ENCODE measurements around the gene SMPDL3A.
"Not testable (repeated sequence)": the region's sequence is repeated elsewhere in the genome, so short reads cannot be mapped to it uniquely, and the experiment has no call there.

SMPDL3A gene, protein sequence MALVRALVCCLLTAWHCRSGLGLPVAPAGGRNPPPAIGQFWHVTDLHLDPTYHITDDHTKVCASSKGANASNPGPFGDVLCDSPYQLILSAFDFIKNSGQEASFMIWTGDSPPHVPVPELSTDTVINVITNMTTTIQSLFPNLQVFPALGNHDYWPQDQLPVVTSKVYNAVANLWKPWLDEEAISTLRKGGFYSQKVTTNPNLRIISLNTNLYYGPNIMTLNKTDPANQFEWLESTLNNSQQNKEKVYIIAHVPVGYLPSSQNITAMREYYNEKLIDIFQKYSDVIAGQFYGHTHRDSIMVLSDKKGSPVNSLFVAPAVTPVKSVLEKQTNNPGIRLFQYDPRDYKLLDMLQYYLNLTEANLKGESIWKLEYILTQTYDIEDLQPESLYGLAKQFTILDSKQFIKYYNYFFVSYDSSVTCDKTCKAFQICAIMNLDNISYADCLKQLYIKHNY

DNA sequence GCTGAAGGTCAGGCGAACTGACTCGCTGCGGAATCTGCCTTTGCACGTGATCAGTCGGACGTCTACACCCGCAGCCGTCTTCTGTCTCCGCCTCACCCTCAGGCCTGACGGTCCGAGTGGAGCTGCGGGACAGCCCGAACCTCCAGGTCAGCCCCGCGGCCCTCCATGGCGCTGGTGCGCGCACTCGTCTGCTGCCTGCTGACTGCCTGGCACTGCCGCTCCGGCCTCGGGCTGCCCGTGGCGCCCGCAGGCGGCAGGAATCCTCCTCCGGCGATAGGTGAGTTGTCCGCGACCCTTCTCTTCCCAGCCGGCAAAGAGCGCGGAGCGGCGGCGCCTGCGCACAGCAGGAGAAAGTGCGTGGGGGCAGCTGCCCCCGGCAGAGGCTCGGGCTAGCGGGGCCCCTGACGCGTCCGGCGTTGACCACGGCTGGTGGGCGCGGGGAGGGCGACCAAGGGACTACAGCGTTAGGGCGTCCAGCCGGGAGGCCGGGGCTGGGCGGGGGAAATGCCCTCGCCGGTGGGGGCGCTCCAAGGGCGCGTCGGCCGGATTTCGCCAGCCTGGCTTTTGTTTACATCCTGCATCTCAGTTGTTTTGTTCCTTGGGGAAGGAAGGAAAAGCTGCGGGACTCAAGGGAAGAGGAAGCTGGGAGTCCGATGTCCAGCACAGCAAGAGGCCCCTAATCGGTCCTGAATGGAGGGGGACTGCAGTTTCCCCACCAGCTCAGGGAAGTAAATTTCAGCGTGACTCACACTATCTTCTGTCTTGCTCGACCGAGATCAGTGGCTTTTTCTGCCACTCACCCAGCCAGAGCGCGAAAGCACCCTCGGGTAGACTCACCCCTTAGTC lies at the start of gene SMPDL3A:
Gene SMPDL3A, plus strand, starts transcription at position 77 of the 846 bp plus-strand sequence. Its CDS starts 89 bp downstream, at position 166.
- peak; percentile 42 for DNase-seq

DNA sequence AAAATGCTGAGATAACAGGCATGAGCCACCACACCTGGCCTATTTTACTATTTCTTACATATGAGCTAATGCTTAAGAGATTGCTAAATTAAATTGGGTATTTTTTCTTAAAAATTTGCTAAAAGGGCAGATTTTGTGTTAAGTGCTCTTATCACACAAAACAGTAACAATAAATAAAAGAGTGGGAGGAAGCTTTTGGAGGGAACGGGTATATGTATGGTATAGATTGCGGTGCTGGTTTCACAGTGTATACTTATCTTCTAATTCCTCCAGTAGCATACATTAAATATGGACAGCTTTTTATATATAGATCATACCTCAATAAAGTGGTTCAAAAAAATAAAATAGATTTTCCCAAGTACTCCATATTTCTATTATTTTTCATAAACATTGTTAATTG lies 49.0 kb upstream of the SMPDL3A start:
- no peak for DNase-seq

DNA sequence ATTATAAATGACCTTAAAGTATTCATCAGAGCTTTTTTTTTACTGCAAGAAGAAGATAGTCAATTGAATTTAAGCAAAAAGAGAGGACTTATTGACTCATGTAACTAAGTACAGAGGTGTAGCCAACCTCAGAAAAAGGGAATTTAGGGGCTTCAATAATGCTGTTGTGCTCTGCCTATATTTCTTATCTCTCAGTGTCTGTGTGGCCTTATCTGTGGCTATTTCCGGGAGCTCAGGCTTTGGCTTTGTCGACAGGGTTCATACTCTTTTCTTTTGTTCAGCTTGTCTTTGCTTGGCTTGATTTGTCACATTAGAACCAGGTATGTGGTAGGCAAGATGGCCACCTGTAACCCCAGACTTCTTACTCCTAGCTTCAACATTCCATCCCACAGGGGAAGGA lies 48.1 kb upstream of the SMPDL3A start:
- DNase-seq = no peak

DNA sequence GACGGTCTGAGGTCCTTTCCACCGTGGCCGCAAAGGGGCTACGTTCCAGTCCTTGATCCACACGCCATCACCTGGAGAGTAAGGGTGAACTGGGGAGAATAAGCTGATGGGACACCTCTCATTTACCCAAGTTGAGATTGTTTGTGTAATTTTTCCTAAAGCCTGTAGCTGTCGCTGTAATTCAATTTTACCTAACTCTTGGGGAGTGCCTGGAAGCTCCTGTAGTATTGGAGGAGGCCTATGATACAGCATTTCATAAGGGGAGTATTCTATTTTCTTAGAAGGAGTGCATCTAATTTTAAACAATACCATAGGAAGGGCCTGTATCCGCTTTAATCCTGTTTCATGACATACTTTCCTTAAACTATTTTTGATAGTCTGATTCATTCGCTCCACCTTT lies 44.8 kb upstream of the SMPDL3A start:
- DNase-seq = not testable (repeated sequence)

DNA sequence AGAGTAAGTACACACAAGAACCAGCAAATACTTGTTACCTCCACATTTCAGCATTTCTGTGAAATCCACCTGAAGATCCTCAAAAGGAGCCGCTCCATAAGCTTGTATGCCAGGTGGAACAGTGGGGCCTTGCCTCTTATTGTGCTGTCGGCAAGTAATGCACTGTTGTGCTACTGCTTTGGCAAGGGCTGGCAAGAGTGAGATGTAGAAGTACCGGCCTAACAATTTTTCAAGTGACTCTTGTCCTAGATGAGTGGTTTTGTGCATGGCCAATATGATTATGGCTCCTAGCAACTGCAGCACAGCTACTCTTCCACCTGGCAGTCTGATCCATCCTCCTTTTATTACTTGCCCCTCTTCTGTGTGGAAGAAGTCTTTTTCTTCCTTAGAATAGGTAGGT lies 44.2 kb upstream of the SMPDL3A start:
- DNase-seq = peak; percentile 67

DNA sequence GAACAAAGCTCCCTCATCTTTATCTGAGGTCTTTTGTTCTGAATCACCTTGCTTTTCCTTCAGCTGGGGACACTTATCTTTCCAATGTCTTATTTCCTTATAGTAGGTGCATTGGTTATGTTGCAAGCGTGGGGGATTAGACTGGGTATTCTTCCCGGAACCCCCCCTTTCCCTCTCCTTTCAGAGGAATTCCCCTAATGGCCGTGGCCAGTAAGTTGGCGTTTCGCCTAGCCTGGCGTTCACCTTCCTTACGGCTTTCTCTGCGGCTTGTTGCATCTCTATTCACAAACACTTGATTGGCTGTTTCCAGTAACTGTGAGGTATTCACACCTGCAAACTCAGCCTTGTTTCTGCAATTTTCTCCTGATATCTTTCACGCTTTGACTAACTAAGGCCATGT lies 42.4 kb upstream of the SMPDL3A start:
- no peak for DNase-seq

DNA sequence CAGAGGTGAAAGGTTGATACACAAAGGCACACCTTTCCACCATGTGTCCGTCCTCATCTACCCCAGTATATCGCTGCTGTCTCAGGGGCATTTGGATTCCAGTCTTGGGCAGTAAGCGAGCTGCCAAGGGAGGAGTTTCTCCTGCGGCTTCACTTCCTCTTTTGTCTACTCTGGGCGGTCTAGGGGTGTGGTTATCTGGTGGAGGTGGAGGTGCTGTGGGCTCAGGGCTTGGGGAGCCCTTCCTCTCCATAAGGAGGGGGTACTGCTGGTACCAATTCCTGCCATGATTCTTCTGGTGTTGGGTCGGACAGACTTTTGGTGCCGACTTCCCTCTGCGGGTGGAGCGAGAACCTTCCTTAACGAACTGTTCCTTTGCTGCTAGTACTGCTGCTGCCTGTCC lies 41.5 kb upstream of the SMPDL3A start:
- DNase-seq = no peak

DNA sequence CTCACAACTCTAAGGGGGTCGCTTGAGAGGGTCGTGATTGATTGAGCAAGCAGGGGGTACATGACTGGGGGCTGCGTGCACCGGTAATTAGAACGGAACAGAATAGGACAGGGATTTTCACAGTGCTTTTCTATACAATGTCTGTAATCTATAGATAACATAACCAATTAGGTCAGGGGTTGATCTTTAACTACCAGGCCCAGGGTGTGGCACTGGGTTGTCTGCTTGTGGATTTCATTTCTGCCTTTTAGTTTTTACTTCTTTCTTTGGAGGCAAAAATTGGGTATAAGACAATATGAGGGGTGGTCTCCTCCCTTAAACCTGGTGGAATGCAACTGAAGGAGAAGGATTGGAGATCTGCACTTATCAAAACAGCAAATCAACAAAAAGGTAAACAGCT lies 40.1 kb upstream of the SMPDL3A start:
- not testable (repeated sequence) for DNase-seq

DNA sequence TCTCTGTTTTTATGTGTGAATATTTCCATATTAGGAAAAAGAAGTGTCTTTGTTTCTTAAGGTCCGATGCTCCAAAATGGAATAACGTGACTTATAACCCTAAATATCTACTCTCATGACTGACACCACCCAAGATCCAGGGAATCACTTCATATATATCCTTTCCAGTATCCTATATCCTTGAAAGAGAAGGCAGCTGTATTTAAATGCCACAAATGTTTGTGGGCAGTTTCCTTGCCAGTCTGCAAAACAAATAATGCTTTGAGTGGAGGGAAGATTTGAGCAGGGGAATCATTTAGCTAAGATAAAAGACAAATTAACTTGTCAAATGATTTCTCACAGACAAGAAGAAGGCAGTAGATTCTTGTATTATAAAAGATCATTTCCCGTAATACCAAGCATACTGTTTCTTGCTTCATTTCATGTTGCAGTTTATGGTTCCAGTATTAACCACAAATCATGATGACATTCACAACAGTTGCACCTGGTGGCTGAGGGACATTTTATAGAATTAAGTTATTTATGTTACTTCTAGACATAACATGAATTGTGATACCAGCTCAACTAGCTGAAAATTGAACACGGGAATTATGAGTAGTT lies 39.5 kb upstream of the SMPDL3A start:
- no peak for DNase-seq

DNA sequence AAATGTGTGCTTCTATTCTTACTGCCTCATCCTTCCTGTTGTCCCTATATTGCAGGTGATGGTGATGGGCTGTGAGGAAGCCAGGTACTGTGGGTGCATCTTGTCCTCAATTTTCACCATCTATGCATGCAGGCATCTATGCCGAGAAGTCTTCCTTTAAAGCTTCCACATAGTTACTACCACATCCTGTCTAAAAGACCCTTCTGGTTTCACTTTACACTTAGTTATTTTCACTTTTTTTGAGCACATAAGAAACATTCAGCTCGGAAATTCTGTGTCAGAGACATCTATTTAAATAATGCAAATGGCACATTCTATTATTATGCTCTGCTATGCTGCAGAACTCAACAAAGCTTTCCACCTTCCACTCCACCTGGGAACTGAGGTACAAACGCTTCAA lies 37.7 kb upstream of the SMPDL3A start:
- DNase-seq = no peak

DNA sequence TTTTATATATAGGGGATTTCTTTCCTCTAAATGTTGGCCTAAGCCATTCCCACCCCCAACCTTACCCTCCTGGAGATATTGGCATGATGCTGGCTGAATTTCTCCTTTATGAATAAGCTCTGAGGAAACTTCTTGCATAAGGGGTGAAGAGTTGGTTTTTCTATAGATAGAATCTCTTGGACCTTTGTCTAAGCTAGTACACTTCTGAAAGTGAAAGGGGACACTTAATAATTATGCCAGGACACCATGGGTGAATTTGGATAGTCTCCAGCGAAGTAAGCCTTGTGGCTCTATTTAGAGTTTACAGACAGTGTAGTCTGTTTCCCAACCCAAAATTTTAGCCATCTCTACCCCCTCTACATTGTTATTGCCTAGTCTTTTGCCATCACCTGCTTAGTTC lies 36.6 kb upstream of the SMPDL3A start:
- no peak for DNase-seq

DNA sequence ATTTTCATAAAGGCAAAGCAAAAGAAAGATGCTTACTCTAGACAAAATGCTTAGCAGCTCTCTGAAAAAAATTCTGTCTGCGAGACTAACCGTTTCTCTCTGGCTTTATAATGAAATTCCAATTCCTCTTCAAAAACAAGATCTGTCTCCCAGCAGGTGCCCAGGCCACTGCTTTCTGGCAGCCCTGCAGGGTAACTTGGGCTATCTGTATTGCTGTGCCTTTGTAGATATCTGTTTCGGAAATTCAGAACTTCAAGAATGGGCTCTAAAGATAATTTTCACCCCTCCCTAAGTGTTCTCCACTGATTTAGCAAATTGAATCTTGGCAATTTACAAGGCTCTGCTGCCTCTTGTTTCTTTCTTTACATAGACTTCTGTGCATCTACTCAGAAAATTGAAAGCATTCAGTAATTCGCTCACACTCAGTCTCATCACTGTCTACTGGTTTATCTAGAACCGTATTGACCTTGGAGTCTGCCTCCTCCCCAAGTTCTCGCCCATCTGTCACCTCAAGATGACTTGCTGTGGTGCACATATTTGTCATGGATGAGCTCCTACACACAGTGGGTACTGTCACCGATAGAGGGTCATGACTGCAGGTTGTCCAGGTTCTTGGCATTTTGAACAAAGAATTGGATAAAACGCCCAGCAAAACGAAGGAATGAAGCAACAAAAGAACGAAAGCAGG lies 35.9 kb upstream of the SMPDL3A start:
- DNase-seq = no peak

DNA sequence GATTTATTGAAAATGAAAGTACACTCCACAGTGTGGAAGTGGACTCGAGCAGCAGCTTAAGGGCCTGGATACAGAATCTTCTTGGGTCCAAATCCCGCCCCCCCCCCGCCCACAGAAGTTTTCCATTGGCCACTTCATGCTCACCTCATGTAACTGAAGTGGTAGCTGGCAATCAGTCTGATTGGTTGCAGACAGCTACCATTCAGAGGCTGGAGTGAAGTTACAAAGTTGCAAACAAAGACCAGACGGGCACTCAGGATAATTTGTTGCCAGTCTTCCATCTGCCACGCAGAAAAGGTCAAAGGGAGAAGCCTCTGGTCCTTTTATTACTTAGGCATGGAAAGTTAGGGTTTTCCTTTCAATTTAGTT lies 35.4 kb upstream of the SMPDL3A start:
- DNase-seq = no peak

DNA sequence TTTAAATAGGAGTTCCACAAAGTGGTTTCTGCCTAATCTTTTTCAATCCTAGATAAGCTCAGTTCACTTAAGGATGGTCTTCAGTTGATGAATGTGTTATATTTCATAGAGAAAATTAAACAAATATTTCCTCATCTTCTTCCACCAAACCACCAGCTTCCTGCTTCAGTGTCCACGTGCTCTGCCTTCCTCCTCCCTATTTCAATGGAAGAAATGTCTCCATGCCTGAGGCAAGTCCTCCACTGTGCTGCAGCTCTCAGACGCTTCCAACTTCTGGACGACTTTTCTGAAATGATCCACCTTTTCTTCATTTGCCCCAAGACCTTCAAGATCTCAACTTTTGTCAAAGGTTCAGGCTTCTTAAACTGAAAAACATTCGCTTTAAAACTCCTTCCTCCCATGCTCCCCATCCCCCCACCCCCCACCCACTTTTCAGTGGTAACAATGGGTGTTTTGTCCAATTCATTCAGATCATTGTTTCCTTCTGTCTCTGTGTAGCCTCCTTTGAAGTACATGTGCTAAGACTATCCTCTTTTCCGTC lies 34.8 kb upstream of the SMPDL3A start:
- DNase-seq = no peak

DNA sequence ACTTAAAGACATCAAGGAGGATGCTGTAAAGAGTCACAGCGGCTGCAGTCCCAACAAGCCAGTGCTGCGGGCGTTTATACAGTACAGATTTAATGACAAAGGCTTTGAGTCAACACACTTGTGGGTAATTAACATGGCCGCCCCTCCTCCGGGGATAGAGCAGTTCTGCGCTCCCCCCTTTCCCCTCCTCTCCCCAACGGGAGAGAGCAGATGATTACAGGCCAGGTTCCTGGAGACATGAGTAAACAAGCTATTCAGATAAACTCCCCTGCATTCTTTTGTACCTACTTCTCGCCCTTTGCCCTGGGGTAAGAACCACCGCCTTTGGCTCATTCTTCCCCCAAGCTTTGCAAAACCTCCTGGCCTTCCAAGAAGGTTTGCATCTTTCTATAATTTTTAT lies 33.2 kb upstream of the SMPDL3A start:
- DNase-seq = no peak

DNA sequence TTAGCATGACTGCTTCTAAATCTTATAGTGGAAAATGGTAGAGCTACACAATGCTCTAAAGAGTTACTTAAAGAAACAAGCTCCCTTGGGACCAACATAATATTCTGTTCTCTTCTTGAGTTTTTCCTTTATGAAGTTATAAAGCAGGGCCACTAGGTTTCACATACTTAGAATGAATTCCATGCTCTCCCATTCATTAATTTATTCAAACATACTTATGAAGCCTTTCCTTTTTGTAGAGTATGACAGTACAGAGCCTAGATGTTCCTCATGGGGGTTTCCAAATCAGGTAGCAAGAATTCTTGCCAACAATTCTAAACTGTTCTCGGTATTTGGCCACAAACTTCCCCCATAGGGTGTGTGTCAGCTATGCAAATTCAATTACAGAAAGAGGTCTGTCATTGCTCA lies 30.1 kb upstream of the SMPDL3A start:
- DNase-seq = no peak

DNA sequence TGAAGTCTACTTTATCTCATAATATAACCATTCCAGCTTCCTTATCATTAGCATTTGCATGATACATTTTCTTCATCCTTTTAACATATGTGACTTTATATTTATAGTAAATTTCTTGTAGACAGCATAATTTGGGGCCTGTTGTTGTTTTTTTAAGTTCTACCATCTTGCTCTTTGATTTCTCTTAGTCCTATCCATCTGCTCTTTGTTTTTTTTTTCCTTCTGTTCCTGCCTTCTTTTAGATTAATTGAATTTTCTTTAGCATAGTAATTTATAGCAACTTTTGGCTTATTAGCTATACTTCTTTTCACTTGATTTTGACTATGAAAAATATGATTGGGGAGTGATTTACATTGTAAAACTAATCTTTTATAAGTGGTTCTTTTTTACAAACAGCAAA lies 28.7 kb upstream of the SMPDL3A start:
- no peak for DNase-seq

DNA sequence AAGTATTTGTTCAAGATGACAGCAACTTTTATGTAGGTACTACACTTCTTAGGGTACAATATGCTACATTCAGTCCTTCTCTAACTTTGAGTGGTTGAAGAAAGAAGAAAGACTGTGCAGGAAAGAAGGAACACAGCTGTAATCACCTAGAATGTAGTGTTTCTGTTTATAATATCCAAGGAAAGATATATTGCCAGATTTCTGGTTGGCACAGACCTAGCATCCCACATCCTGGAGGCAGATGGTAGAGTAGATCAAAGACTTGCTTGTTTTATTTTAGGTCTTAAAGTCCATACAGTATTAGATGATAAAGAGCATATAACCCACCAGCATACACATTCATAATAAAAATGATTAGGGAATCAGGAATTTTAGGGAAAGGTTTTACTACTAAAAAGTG lies 22.8 kb upstream of the SMPDL3A start:
- no peak for DNase-seq

DNA sequence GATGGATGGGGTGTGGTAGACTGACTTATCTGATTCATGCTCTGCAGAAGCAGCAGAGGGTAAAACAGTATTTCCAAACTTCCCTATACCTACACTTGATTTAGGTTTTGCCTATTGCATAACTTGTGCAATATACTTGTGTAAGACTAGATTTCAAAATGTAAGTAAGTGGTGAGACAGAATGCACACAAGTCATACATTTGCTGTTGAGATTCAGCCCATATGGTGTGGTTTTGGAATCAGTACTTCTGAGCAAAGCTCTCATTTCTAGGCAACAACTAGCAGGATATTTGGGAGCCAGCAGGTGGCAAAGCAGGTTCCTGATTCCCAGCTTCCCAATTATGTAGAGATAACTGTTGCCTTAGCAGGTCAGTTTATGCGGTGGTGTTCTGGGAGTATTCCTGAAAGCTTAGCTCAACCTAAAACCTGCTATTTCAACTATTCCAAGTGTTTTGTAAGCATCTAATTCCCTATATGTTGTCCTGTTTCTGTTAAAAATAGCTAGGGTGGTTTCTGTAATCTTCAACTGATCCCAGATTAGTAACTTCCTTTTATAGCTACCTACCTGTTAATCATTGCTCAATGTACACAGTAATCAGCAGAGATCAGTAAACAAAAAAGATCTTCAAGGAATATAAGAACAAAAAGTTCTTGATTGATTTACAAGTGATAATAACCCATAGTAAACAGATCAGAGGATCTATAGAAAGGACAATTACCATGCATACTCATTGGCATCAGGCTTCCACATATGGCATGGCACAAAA lies 18.0 kb upstream of the SMPDL3A start:
- no peak for DNase-seq

DNA sequence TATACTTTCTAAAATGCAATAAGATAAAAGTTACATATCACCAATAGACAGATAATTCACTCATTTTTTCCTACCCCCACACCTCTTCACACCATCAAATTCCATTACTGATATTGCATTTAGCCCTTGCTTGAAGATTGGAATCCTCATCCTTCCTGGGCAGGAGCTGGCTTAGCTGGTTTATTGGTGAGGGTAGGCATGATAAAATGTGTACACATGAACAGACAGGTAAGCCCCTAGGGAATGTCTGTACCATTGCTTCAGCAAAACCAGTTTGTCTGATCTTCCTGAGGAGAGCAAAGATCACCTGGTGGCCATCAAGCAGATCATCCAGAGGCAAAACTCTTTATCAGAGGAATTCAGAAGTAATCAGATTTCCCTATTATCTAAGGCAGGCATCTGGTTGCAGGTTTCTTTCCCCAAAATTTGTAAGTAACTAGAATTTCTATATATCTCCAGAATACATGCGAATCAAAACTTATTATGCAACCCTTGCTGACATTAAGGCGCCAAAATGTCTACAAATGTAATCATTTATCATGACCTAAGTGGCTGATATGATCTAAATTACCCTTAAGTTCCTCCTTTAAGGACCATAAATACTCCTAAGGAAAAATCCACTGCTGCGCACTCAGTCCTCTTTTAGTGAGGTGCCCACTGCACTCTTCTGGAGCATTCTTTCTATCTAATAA lies 16.2 kb upstream of the SMPDL3A start:
- no peak for DNase-seq

DNA sequence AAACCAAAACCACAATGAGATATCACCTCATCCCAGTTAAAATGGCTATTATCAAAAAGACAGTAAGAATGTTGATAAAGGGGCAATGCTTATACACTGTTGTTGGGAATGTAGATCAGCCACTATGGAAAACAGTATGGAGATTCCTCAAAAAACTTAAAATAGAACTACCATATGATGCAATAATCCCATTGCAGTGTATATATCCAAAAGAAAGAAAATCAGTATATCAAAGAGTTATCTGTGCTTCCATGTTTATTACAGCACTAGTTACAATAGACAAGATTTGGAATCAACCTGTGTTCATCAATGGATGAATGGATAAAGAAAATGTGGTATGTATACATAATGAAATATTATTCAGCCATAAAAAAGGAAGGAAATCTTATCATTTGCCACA lies 13.1 kb upstream of the SMPDL3A start:
- no peak for DNase-seq

Data from NCI-H510A (cell line).